ENCODE measurements around the gene TCAP.

Gene TCAP

GRCh38 chr17:39641097-39641496 lies 24.1 kb upstream of the TCAP start:
- Histone ChIP-seq H3K27me3 (ENCODE audit: insufficient read depth, low read length) (no peaks in the 10 kb centered on the region), H3K9me3 (ENCODE audit: insufficient read depth, low read depth, low read length) (no peaks in the 10 kb centered on the region), H3K27ac (ENCODE audit: low read length) (no peak overlapping the region), H3K4me1 (ENCODE audit: insufficient read depth, low read length) (peaks cover 27% of the 10 kb centered on the region; the same call in 1 of the 2 replicates), H3K4me3 (ENCODE audit: low read length) (no peak overlapping the region), H3K9ac (ENCODE audit: low read depth, low read length) (no peak overlapping the region), H3K36me3 (ENCODE audit: insufficient read depth, low read depth, low read length) (no peaks in the 10 kb centered on the region)

GRCh38 chr17:39641883-39642282 lies 23.3 kb upstream of the TCAP start:
- H3K9ac ChIP-seq (ENCODE audit: low read depth, low read length), result no peak overlapping the region
- no peak overlapping the region for H3K4me3 ChIP-seq (ENCODE audit: low read length)
- H3K9me3 ChIP-seq (ENCODE audit: insufficient read depth, low read depth, low read length), result no peaks in the 10 kb centered on the region
- H3K27me3 ChIP-seq (ENCODE audit: insufficient read depth, low read length), result no peaks in the 10 kb centered on the region
- peaks cover 20% of the 10 kb centered on the region; the same call in 1 of the 2 replicates for H3K4me1 ChIP-seq (ENCODE audit: insufficient read depth, low read length)
- H3K36me3 ChIP-seq (ENCODE audit: insufficient read depth, low read depth, low read length), result no peaks in the 10 kb centered on the region
- H3K27ac ChIP-seq (ENCODE audit: low read length), result no peak overlapping the region

GRCh38 chr17:39642291-39643074 lies 22.7 kb upstream of the TCAP start:
- Histone ChIP-seq H3K4me3 (ENCODE audit: low read length) (no peak overlapping the region), H3K9me3 (ENCODE audit: insufficient read depth, low read depth, low read length) (no peaks in the 10 kb centered on the region), H3K36me3 (ENCODE audit: insufficient read depth, low read depth, low read length) (no peaks in the 10 kb centered on the region), H3K4me1 (ENCODE audit: insufficient read depth, low read length) (peaks cover 20% of the 10 kb centered on the region; the same call in 1 of the 2 replicates), H3K9ac (ENCODE audit: low read depth, low read length) (no peak overlapping the region), H3K27ac (ENCODE audit: low read length) (no peak overlapping the region), H3K27me3 (ENCODE audit: insufficient read depth, low read length) (no peaks in the 10 kb centered on the region)

- no peak overlapping the region for H3K4me3 ChIP-seq (ENCODE audit: low read length)
- H3K27ac ChIP-seq (ENCODE audit: low read length), result no peak overlapping the region
- peaks cover 20% of the 10 kb centered on the region; the same call in 1 of the 2 replicates for H3K4me1 ChIP-seq (ENCODE audit: insufficient read depth, low read length)
- H3K9ac ChIP-seq (ENCODE audit: low read depth, low read length), result no peak overlapping the region
- H3K36me3 ChIP-seq (ENCODE audit: insufficient read depth, low read depth, low read length), result no peaks in the 10 kb centered on the region
- H3K27me3 ChIP-seq (ENCODE audit: insufficient read depth, low read length), result no peaks in the 10 kb centered on the region
- no peaks in the 10 kb centered on the region for H3K9me3 ChIP-seq (ENCODE audit: insufficient read depth, low read depth, low read length)
Observed at GRCh38 chr17:39643271-39643670, 21.9 kb upstream of the TCAP start.

- H3K9ac ChIP-seq (ENCODE audit: low read depth, low read length), result no peak overlapping the region
- H3K4me3 ChIP-seq (ENCODE audit: low read length), result no peak overlapping the region
- no peaks in the 10 kb centered on the region for H3K27me3 ChIP-seq (ENCODE audit: insufficient read depth, low read length)
- H3K4me1 ChIP-seq (ENCODE audit: insufficient read depth, low read length), result peaks cover 9% of the 10 kb centered on the region; the same call in 1 of the 2 replicates
- no peak overlapping the region for H3K27ac ChIP-seq (ENCODE audit: low read length)
- no peaks in the 10 kb centered on the region for H3K36me3 ChIP-seq (ENCODE audit: insufficient read depth, low read depth, low read length)
- H3K9me3 ChIP-seq (ENCODE audit: insufficient read depth, low read depth, low read length), result no peaks in the 10 kb centered on the region
Observed at GRCh38 chr17:39647256-39647655, 17.9 kb upstream of the TCAP start.

- Histone ChIP-seq H3K4me1 (ENCODE audit: insufficient read depth, low read length) (peaks cover 17% of the 10 kb centered on the region; the same call in 1 of the 2 replicates), H3K27me3 (ENCODE audit: insufficient read depth, low read length) (no peaks in the 10 kb centered on the region), H3K9ac (ENCODE audit: low read depth, low read length) (no peak overlapping the region), H3K9me3 (ENCODE audit: insufficient read depth, low read depth, low read length) (no peaks in the 10 kb centered on the region), H3K4me3 (ENCODE audit: low read length) (no peak overlapping the region), H3K27ac (ENCODE audit: low read length) (no peak overlapping the region), H3K36me3 (ENCODE audit: insufficient read depth, low read depth, low read length) (no peaks in the 10 kb centered on the region)
Observed at GRCh38 chr17:39648616-39649366, 16.4 kb upstream of the TCAP start.

GRCh38 chr17:39650121-39650579 lies 15.0 kb upstream of the TCAP start:
- no peak overlapping the region for H3K4me3 ChIP-seq (ENCODE audit: low read length)

GRCh38 chr17:39651923-39652586 lies 13.1 kb upstream of the TCAP start:
- Histone ChIP-seq H3K27ac (ENCODE audit: low read length) (peak overlapping the region; percentile 16), H3K36me3 (ENCODE audit: insufficient read depth, low read depth, low read length) (peaks cover 9% of the 10 kb centered on the region; the same call in 1 of the 2 replicates), H3K9me3 (ENCODE audit: insufficient read depth, low read depth, low read length) (no peaks in the 10 kb centered on the region), H3K27me3 (ENCODE audit: insufficient read depth, low read length) (no peaks in the 10 kb centered on the region), H3K4me3 (ENCODE audit: low read length) (no peak overlapping the region), H3K4me1 (ENCODE audit: insufficient read depth, low read length) (peaks cover 9% of the 10 kb centered on the region; the same call in 1 of the 2 replicates), H3K9ac (ENCODE audit: low read depth, low read length) (peak overlapping the region; percentile 19; the same call in 1 of the 2 replicates)

More at GRCh38 chr17:39650121-39650579, 15.0 kb upstream of the TCAP start:
- Histone ChIP-seq H3K27me3 (ENCODE audit: insufficient read depth, low read length) (no peaks in the 10 kb centered on the region), H3K9ac (ENCODE audit: low read depth, low read length) (no peak overlapping the region), H3K4me1 (ENCODE audit: insufficient read depth, low read length) (peaks cover 14% of the 10 kb centered on the region; the same call in 1 of the 2 replicates), H3K36me3 (ENCODE audit: insufficient read depth, low read depth, low read length) (peaks cover 5% of the 10 kb centered on the region; the same call in 1 of the 2 replicates), H3K9me3 (ENCODE audit: insufficient read depth, low read depth, low read length) (no peaks in the 10 kb centered on the region), H3K27ac (ENCODE audit: low read length) (no peak overlapping the region)

GRCh38 chr17:39652587-39653315 lies 12.4 kb upstream of the TCAP start:
- peak overlapping the region; percentile 16 for H3K27ac ChIP-seq (ENCODE audit: low read length)
- no peaks in the 10 kb centered on the region for H3K9me3 ChIP-seq (ENCODE audit: insufficient read depth, low read depth, low read length)
- no peaks in the 10 kb centered on the region for H3K27me3 ChIP-seq (ENCODE audit: insufficient read depth, low read length)
- H3K4me1 ChIP-seq (ENCODE audit: insufficient read depth, low read length), result peaks cover 9% of the 10 kb centered on the region; the same call in 1 of the 2 replicates
- H3K36me3 ChIP-seq (ENCODE audit: insufficient read depth, low read depth, low read length), result peaks cover 9% of the 10 kb centered on the region; the same call in 1 of the 2 replicates
- peak overlapping the region; percentile 19; the same call in 1 of the 2 replicates for H3K9ac ChIP-seq (ENCODE audit: low read depth, low read length)
- 0 out of 2 replicates have a peak overlapping the region, but pooled peaks have one; percentile 17 for H3K4me3 ChIP-seq (ENCODE audit: low read length)

GRCh38 chr17:39653316-39653661 lies 11.9 kb upstream of the TCAP start:
- Histone ChIP-seq H3K27ac (ENCODE audit: low read length) (peak overlapping the region; percentile 16), H3K4me3 (ENCODE audit: low read length) (0 out of 2 replicates have a peak overlapping the region, but pooled peaks have one; percentile 17), H3K9me3 (ENCODE audit: insufficient read depth, low read depth, low read length) (no peaks in the 10 kb centered on the region), H3K27me3 (ENCODE audit: insufficient read depth, low read length) (no peaks in the 10 kb centered on the region), H3K9ac (ENCODE audit: low read depth, low read length) (peak overlapping the region; percentile 19; the same call in 1 of the 2 replicates), H3K4me1 (ENCODE audit: insufficient read depth, low read length) (peaks cover 9% of the 10 kb centered on the region; the same call in 1 of the 2 replicates), H3K36me3 (ENCODE audit: insufficient read depth, low read depth, low read length) (peaks cover 11% of the 10 kb centered on the region; the same call in 1 of the 2 replicates)
